ENCODE results near the gene ADAM12. TPM values are rescaled to one million over a fixed set of nuclear protein-coding genes. Genes with fewer than 3 reads are reported as not detected.

Gene ADAM12
- total and polyA plus RNA-seq, 10 donors: 0.51 to 7.0 (median 1.0) TPM

GRCh38 chr10:126101736-126102135, 286.5 kb downstream of the ADAM12 start:
- intact Hi-C loops (cut with DNase I; ENCODE audit: low total_unique reads): no loop called here
- no peak for TF ChIP-seq POLR2AphosphoS5 (IDR thresholded peaks at IDR 0.05)
- no peak for TF ChIP-seq CTCF (IDR thresholded peaks at IDR 0.05 in 8 of 11, conservative IDR thresholded peaks at IDR 0.05 in 3 of 11)
- no peak for TF ChIP-seq POLR2A (IDR thresholded peaks at IDR 0.05)
- H3K4me1 ChIP-seq: peaks cover 0 to 6% (median 2%) of the 10 kb centered on the region in 6 donors
- no peak overlapping the region for H3K4me3 ChIP-seq
- no peak for DNase-seq
- no peaks in the 10 kb centered on the region for H3K27me3 ChIP-seq (replicated peaks in 1 of 7)
- H3K27ac ChIP-seq: no peak overlapping the region
- 24 to 39% (median 34%) methylated on average over 4 of the region's 4 CpGs for WGBS, 5 donors
- H3K9me3 ChIP-seq: no peaks in the 10 kb centered on the region
- H3K36me3 ChIP-seq: no peaks in the 10 kb centered on the region

DNA sequence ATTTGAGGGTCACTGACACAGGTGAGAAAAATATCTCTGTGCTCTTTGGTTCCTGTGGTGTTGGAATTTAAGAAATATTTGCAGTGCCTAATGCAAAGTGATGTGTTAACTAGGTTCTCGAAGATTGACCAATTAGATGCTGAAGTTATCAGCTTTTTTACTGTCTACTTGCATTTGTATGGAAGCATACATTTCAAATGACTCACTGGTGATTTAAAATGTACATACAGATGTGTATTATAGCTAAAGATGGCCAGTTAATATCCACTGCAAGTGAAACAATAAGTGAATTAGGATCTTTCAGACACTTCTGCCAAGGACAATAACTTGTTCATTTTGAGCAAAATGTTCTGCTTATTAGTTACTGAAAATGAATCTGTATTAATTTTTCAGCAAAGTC, 287.0 kb downstream of the ADAM12 start:
- 49 to 91% (median 71%) methylated on average over 1 of the region's 1 CpG for WGBS, 5 donors
- intact Hi-C loops (cut with DNase I; ENCODE audit: low total_unique reads): no loop called here

DNA sequence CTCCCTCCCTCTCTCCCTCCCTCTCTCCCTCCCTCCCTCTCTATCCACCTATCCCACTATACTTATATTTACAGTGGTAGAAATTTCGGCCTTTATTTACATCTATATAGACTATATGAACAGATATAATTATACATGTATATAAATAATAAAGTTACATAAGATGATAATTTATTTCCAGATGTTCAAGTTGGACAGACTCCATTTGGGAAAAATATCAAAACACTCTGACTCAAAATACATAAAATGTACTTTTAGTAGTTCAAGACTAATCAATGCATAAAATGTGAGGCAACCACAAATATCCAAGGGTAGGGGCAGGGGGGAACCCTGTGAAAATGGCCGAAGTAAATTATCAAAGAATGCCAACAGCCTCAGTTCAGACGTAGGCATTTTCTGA, 288.9 kb downstream of the ADAM12 start:
- Histone ChIP-seq H3K9me3 (no peaks in the 10 kb centered on the region), H3K4me3 (no peak overlapping the region), H3K27me3 (replicated peaks in 1 of 7) (no peaks in the 10 kb centered on the region), H3K4me1 (peaks cover 0 to 6% (median 0%) of the 10 kb centered on the region in 6 donors), H3K36me3 (no peaks in the 10 kb centered on the region), H3K27ac (no peak overlapping the region)
- no peak for TF ChIP-seq POLR2AphosphoS5 (IDR thresholded peaks at IDR 0.05)
- no peak for TF ChIP-seq POLR2A (IDR thresholded peaks at IDR 0.05)
- no peak for TF ChIP-seq CTCF (IDR thresholded peaks at IDR 0.05 in 8 of 11, conservative IDR thresholded peaks at IDR 0.05 in 3 of 11)
- DNase-seq: no peak
- WGBS, 5 donors: 85 to 97% (median 89%) methylated on average over 3 of the region's 3 CpGs
- intact Hi-C loops (cut with DNase I; ENCODE audit: low total_unique reads): no loop called here

More for the DNA sequence above, 287.0 kb downstream of the ADAM12 start:
- Histone ChIP-seq H3K36me3 (no peaks in the 10 kb centered on the region), H3K4me1 (peaks cover 0 to 6% (median 2%) of the 10 kb centered on the region in 6 donors), H3K4me3 (no peak overlapping the region), H3K9me3 (no peaks in the 10 kb centered on the region), H3K27me3 (replicated peaks in 1 of 7) (no peaks in the 10 kb centered on the region), H3K27ac (no peak overlapping the region)
- TF ChIP-seq CTCF (IDR thresholded peaks at IDR 0.05 in 8 of 11, conservative IDR thresholded peaks at IDR 0.05 in 3 of 11) (no peak), POLR2A (IDR thresholded peaks at IDR 0.05) (no peak), POLR2AphosphoS5 (IDR thresholded peaks at IDR 0.05) (no peak)
- DNase-seq: no peak

DNA sequence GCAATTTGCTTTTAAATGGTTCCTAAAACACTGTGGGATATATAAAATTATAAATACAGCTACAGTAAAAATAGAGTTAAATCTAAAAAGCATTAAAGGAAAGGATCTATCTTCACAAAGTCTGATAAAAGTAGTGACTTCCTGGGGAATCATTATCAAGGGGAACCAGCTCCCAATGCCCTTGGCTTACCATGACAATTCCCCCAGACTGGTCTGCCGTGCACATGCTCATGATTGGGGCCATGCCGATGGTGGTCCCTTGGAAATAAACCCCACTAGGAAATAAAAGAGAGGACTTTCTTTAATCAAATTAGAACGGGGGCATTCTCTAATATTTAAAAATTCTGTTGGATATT, 290.1 kb downstream of the ADAM12 start:
- Histone ChIP-seq H3K4me3 (no peak overlapping the region), H3K27me3 (replicated peaks in 1 of 7) (no peaks in the 10 kb centered on the region), H3K36me3 (no peaks in the 10 kb centered on the region), H3K9me3 (no peaks in the 10 kb centered on the region), H3K4me1 (peaks cover 0 to 6% (median 0%) of the 10 kb centered on the region in 6 donors), H3K27ac (no peak overlapping the region)
- TF ChIP-seq POLR2AphosphoS5 (IDR thresholded peaks at IDR 0.05): no peak
- intact Hi-C loops (cut with DNase I; ENCODE audit: low total_unique reads): no loop called here
- no peak for DNase-seq
- 69 to 82% (median 75%) methylated on average over 3 of the region's 3 CpGs for WGBS, 5 donors

All from spleen (tissue), 11 donors.